ENCODE measurements around the gene MCTP1.

MCTP1 gene

GRCh38 chr5:94711785-94712184 is 573.1 kb downstream of the MCTP1 start:
- H3K36me3 ChIP-seq (ENCODE audit: insufficient read depth, low read length) = no peaks in the 10 kb centered on the region; the same call in 1 of the 2 replicates
- no peaks in the 10 kb centered on the region for H3K4me1 ChIP-seq (ENCODE audit: insufficient read depth, low read length)
- no peaks in the 10 kb centered on the region for H3K9me3 ChIP-seq (ENCODE audit: control insufficient read depth, insufficient read depth, low read length)

DNA sequence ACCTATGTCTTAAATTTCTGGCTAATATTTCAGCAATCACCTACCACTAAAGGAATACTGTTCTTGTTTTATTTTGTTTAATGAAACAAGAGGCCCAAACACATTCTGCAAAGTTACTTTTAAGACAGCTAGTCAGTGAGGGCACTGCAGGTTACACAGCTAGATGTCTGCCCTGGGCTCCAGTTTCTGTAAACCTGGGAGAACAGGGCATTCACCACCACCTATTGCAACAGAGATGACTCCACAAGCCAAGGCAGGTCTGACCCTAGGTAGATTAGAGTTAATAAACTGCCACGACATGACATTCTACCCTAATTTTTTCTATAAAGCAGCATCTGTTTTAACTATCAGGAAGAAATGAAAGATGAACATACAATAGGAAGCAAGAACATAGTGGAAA is 575.6 kb downstream of the MCTP1 start:
- no peak overlapping the region for H3K9ac ChIP-seq (ENCODE audit: low read depth, low read length)
- H3K36me3 ChIP-seq (ENCODE audit: insufficient read depth, low read length) = no peaks in the 10 kb centered on the region; the same call in 1 of the 2 replicates
- no peaks in the 10 kb centered on the region for H3K4me1 ChIP-seq (ENCODE audit: insufficient read depth, low read length)
- H3K9me3 ChIP-seq (ENCODE audit: control insufficient read depth, insufficient read depth, low read length) = no peaks in the 10 kb centered on the region

More at GRCh38 chr5:94711785-94712184, 573.1 kb downstream of the MCTP1 start:
- no peak overlapping the region for H3K9ac ChIP-seq (ENCODE audit: low read depth, low read length)

GRCh38 chr5:94707359-94707758 is 577.5 kb downstream of the MCTP1 start:
- H3K9ac ChIP-seq (ENCODE audit: low read depth, low read length) = no peak overlapping the region
- H3K4me1 ChIP-seq (ENCODE audit: insufficient read depth, low read length) = no peaks in the 10 kb centered on the region
- no peaks in the 10 kb centered on the region; the same call in 1 of the 2 replicates for H3K9me3 ChIP-seq (ENCODE audit: control insufficient read depth, insufficient read depth, low read length)
- no peaks in the 10 kb centered on the region; the same call in 1 of the 2 replicates for H3K36me3 ChIP-seq (ENCODE audit: insufficient read depth, low read length)

DNA sequence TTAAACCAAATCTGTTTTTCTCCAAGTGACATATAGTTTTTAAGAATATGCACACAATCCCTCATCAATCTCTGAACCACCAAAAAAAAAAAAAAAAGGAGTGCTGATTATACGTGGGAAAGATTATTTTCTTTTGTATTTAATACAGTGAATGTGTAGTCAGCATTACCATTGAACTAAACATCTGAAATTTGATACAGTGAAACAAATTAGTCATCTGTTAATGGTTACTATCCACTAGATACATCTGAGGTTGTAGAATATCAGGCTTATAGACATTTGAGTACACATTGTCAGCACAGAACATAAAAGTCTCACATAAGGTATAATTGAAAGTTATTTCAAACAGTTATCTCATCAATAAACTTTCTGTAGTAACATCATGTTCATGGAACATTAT is 579.5 kb downstream of the MCTP1 start:
- no peaks in the 10 kb centered on the region for H3K4me1 ChIP-seq (ENCODE audit: insufficient read depth, low read length)
- H3K9ac ChIP-seq (ENCODE audit: low read depth, low read length) = no peak overlapping the region
- H3K9me3 ChIP-seq (ENCODE audit: control insufficient read depth, insufficient read depth, low read length) = no peaks in the 10 kb centered on the region; the same call in 1 of the 2 replicates
- H3K36me3 ChIP-seq (ENCODE audit: insufficient read depth, low read length) = peaks cover 2% of the 10 kb centered on the region; the same call in 1 of the 2 replicates

DNA sequence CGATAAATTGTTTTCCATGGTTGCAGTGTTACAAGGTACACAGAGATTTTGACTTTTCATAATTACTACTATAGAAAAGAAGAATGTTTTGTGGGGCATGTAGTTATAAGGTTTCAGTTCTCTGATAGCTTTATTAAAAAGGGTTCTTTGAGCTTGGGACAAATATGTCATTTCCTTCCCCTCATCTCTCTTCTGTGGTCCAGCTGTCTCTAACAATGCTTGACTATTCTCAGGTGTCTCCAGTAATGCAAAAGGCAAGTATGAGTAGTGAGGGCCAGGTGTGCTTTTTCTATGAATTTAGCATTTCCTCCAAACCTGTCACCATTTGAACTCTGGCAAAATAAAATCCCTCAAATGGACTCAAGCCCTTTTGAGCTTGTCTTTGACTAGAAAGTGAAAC is 582.2 kb downstream of the MCTP1 start:
- Histone ChIP-seq H3K9ac (ENCODE audit: low read depth, low read length) (no peak overlapping the region), H3K4me1 (ENCODE audit: insufficient read depth, low read length) (no peaks in the 10 kb centered on the region), H3K36me3 (ENCODE audit: insufficient read depth, low read length) (peaks cover 2% of the 10 kb centered on the region; the same call in 1 of the 2 replicates), H3K9me3 (ENCODE audit: control insufficient read depth, insufficient read depth, low read length) (no peaks in the 10 kb centered on the region; the same call in 1 of the 2 replicates)

DNA sequence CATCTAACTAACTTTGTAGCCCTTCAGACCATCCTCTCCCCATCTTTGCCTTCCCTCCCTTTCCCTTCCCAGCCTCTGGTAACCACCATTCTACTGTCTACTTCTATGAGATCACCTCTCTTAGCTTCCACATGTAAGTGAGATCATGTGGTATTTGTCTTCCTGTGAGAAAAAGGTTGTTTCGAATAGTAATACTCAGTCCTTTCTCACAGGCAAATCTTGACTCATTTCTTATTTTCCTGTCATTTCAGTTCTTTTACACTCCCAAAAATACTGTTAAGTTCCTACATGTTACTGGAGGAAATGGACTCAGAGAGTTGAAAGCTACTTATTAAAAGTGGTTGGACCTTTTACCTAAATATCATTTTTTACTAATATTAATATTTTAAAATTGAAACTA is 584.3 kb downstream of the MCTP1 start:
- H3K9ac ChIP-seq (ENCODE audit: low read depth, low read length) = no peak overlapping the region
- no peaks in the 10 kb centered on the region for H3K4me1 ChIP-seq (ENCODE audit: insufficient read depth, low read length)
- H3K36me3 ChIP-seq (ENCODE audit: insufficient read depth, low read length) = 0 out of 2 replicates have a peak, but pooled peaks cover 2% of the 10 kb centered on the region
- H3K9me3 ChIP-seq (ENCODE audit: control insufficient read depth, insufficient read depth, low read length) = no peaks in the 10 kb centered on the region; the same call in 1 of the 2 replicates

GRCh38 chr5:94699562-94699961 is 585.3 kb downstream of the MCTP1 start:
- Histone ChIP-seq H3K36me3 (ENCODE audit: insufficient read depth, low read length) (0 out of 2 replicates have a peak, but pooled peaks cover 2% of the 10 kb centered on the region), H3K4me1 (ENCODE audit: insufficient read depth, low read length) (no peaks in the 10 kb centered on the region), H3K9ac (ENCODE audit: low read depth, low read length) (no peak overlapping the region), H3K9me3 (ENCODE audit: control insufficient read depth, insufficient read depth, low read length) (no peaks in the 10 kb centered on the region; the same call in 1 of the 2 replicates)

- Histone ChIP-seq H3K9ac (ENCODE audit: low read depth, low read length) (no peak overlapping the region), H3K4me1 (ENCODE audit: insufficient read depth, low read length) (no peaks in the 10 kb centered on the region), H3K9me3 (ENCODE audit: control insufficient read depth, insufficient read depth, low read length) (no peaks in the 10 kb centered on the region; the same call in 1 of the 2 replicates), H3K36me3 (ENCODE audit: insufficient read depth, low read length) (0 out of 2 replicates have a peak, but pooled peaks cover 2% of the 10 kb centered on the region)
Observed at GRCh38 chr5:94698197-94698596, 586.7 kb downstream of the MCTP1 start.

DNA sequence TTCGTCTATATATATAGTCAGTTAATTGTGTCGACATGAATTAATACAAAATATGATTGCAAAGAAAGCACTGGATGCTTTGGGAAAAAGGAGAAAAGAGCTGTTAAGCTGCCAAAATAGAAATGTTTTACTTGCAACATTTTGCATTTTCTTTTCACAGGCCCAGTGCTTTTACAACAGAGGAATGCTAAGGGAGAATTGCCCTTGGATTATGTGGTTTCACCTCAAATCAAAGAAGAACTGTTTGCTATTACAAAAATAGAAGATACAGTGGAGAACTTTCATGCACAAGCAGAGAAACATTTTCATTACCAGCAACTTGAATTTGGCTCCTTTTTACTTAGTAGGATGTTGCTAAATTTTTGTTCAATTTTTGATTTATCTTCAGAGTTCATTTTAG is 590.2 kb downstream of the MCTP1 start:
- Histone ChIP-seq H3K4me1 (ENCODE audit: insufficient read depth, low read length) (peaks cover 6% of the 10 kb centered on the region; the same call in 1 of the 2 replicates), H3K9ac (ENCODE audit: low read depth, low read length) (no peak overlapping the region), H3K9me3 (ENCODE audit: control insufficient read depth, insufficient read depth, low read length) (no peaks in the 10 kb centered on the region), H3K36me3 (ENCODE audit: insufficient read depth, low read length) (no peaks in the 10 kb centered on the region)

GRCh38 chr5:94693845-94694370 is 591.0 kb downstream of the MCTP1 start:
- Histone ChIP-seq H3K9ac (ENCODE audit: low read depth, low read length) (no peak overlapping the region), H3K36me3 (ENCODE audit: insufficient read depth, low read length) (no peaks in the 10 kb centered on the region), H3K9me3 (ENCODE audit: control insufficient read depth, insufficient read depth, low read length) (no peaks in the 10 kb centered on the region), H3K4me1 (ENCODE audit: insufficient read depth, low read length) (peaks cover 6% of the 10 kb centered on the region; the same call in 1 of the 2 replicates)

- Histone ChIP-seq H3K9me3 (ENCODE audit: control insufficient read depth, insufficient read depth, low read length) (no peaks in the 10 kb centered on the region), H3K4me1 (ENCODE audit: insufficient read depth, low read length) (peaks cover 6% of the 10 kb centered on the region; the same call in 1 of the 2 replicates), H3K36me3 (ENCODE audit: insufficient read depth, low read length) (no peaks in the 10 kb centered on the region), H3K9ac (ENCODE audit: low read depth, low read length) (no peak overlapping the region)
Observed at GRCh38 chr5:94693043-94693822, 591.7 kb downstream of the MCTP1 start.

- peaks cover 6% of the 10 kb centered on the region; the same call in 1 of the 2 replicates for H3K4me1 ChIP-seq (ENCODE audit: insufficient read depth, low read length)
- no peaks in the 10 kb centered on the region for H3K9me3 ChIP-seq (ENCODE audit: control insufficient read depth, insufficient read depth, low read length)
- no peaks in the 10 kb centered on the region for H3K36me3 ChIP-seq (ENCODE audit: insufficient read depth, low read length)
Observed at GRCh38 chr5:94692581-94692980, 592.3 kb downstream of the MCTP1 start.

GRCh38 chr5:94691949-94692348 is 592.9 kb downstream of the MCTP1 start:
- peaks cover 6% of the 10 kb centered on the region; the same call in 1 of the 2 replicates for H3K4me1 ChIP-seq (ENCODE audit: insufficient read depth, low read length)
- no peaks in the 10 kb centered on the region; the same call in 1 of the 2 replicates for H3K36me3 ChIP-seq (ENCODE audit: insufficient read depth, low read length)
- H3K9ac ChIP-seq (ENCODE audit: low read depth, low read length) = no peak overlapping the region
- no peaks in the 10 kb centered on the region for H3K9me3 ChIP-seq (ENCODE audit: control insufficient read depth, insufficient read depth, low read length)

More at GRCh38 chr5:94692581-94692980, 592.3 kb downstream of the MCTP1 start:
- H3K9ac ChIP-seq (ENCODE audit: low read depth, low read length) = no peak overlapping the region

GRCh38 chr5:94691291-94691690 is 593.6 kb downstream of the MCTP1 start:
- Histone ChIP-seq H3K36me3 (ENCODE audit: insufficient read depth, low read length) (no peaks in the 10 kb centered on the region; the same call in 1 of the 2 replicates), H3K9me3 (ENCODE audit: control insufficient read depth, insufficient read depth, low read length) (no peaks in the 10 kb centered on the region), H3K9ac (ENCODE audit: low read depth, low read length) (no peak overlapping the region), H3K4me1 (ENCODE audit: insufficient read depth, low read length) (peaks cover 6% of the 10 kb centered on the region; the same call in 1 of the 2 replicates)

Data from ES-I3 (cell line).